ENCODE measurements around the gene CPNE5. TPM values are rescaled to one million over a fixed set of nuclear protein-coding genes. Genes with fewer than 3 reads are reported as not detected.

CPNE5 gene
- total RNA-seq, 1 experiment from 2014 or later: 0.42 TPM

- Histone ChIP-seq H3K4me3 (ENCODE audit: insufficient read depth, low read depth, low read length) (no peak overlapping the region), H3K36me3 (replicated peaks; ENCODE audit: control insufficient read depth, insufficient read depth, low read length) (no peaks in the 10 kb centered on the region), H3K27me3 (ENCODE audit: control insufficient read depth, insufficient read depth, low read length) (no peaks in the 10 kb centered on the region)
- DNase-seq: no peak
These were observed 48.2 kb downstream of the CPNE5 start for GRCh38 chr6:36791085-36791484.

GRCh38 chr6:36788768-36789167 is 50.5 kb downstream of the CPNE5 start:
- Histone ChIP-seq H3K4me3 (ENCODE audit: insufficient read depth, low read depth, low read length) (no peak overlapping the region), H3K27me3 (ENCODE audit: control insufficient read depth, insufficient read depth, low read length) (no peaks in the 10 kb centered on the region), H3K36me3 (replicated peaks; ENCODE audit: control insufficient read depth, insufficient read depth, low read length) (no peaks in the 10 kb centered on the region)
- no peak for DNase-seq

- H3K27me3 ChIP-seq (ENCODE audit: control insufficient read depth, insufficient read depth, low read length): no peaks in the 10 kb centered on the region
- no peak overlapping the region for H3K4me3 ChIP-seq (ENCODE audit: insufficient read depth, low read depth, low read length)
- no peak for DNase-seq
- no peaks in the 10 kb centered on the region for H3K36me3 ChIP-seq (replicated peaks; ENCODE audit: control insufficient read depth, insufficient read depth, low read length)
These were observed 51.1 kb downstream of the CPNE5 start for GRCh38 chr6:36788186-36788585.

GRCh38 chr6:36787210-36787609 is 52.0 kb downstream of the CPNE5 start:
- Histone ChIP-seq H3K36me3 (replicated peaks; ENCODE audit: control insufficient read depth, insufficient read depth, low read length) (no peaks in the 10 kb centered on the region), H3K27me3 (ENCODE audit: control insufficient read depth, insufficient read depth, low read length) (no peaks in the 10 kb centered on the region)

GRCh38 chr6:36786055-36786675 is 53.1 kb downstream of the CPNE5 start:
- DNase-seq: peak; percentile 71
- Histone ChIP-seq H3K27me3 (ENCODE audit: control insufficient read depth, insufficient read depth, low read length) (no peaks in the 10 kb centered on the region), H3K36me3 (replicated peaks; ENCODE audit: control insufficient read depth, insufficient read depth, low read length) (no peaks in the 10 kb centered on the region), H3K4me3 (ENCODE audit: insufficient read depth, low read depth, low read length) (no peak overlapping the region)

More at GRCh38 chr6:36787210-36787609, 52.0 kb downstream of the CPNE5 start:
- DNase-seq: no peak
- H3K4me3 ChIP-seq (ENCODE audit: insufficient read depth, low read depth, low read length): no peak overlapping the region

- no peaks in the 10 kb centered on the region for H3K36me3 ChIP-seq (replicated peaks; ENCODE audit: control insufficient read depth, insufficient read depth, low read length)
- DNase-seq: no peak
- no peak overlapping the region for H3K4me3 ChIP-seq (ENCODE audit: insufficient read depth, low read depth, low read length)
- no peaks in the 10 kb centered on the region for H3K27me3 ChIP-seq (ENCODE audit: control insufficient read depth, insufficient read depth, low read length)
These were observed 54.9 kb downstream of the CPNE5 start for GRCh38 chr6:36784376-36784636.

GRCh38 chr6:36783603-36784375 is 55.5 kb downstream of the CPNE5 start:
- no peaks in the 10 kb centered on the region for H3K36me3 ChIP-seq (replicated peaks; ENCODE audit: control insufficient read depth, insufficient read depth, low read length)
- H3K27me3 ChIP-seq (ENCODE audit: control insufficient read depth, insufficient read depth, low read length): no peaks in the 10 kb centered on the region
- H3K4me3 ChIP-seq (ENCODE audit: insufficient read depth, low read depth, low read length): no peak overlapping the region
- no peak for DNase-seq

GRCh38 chr6:36781669-36782068 is 57.6 kb downstream of the CPNE5 start:
- H3K36me3 ChIP-seq (replicated peaks; ENCODE audit: control insufficient read depth, insufficient read depth, low read length): no peaks in the 10 kb centered on the region
- DNase-seq: no peak
- no peaks in the 10 kb centered on the region; the same call in 1 of the 2 replicates for H3K27me3 ChIP-seq (ENCODE audit: control insufficient read depth, insufficient read depth, low read length)
- no peak overlapping the region for H3K4me3 ChIP-seq (ENCODE audit: insufficient read depth, low read depth, low read length)

- Histone ChIP-seq H3K36me3 (replicated peaks; ENCODE audit: control insufficient read depth, insufficient read depth, low read length) (no peaks in the 10 kb centered on the region), H3K4me3 (ENCODE audit: insufficient read depth, low read depth, low read length) (no peak overlapping the region)
These were observed 58.6 kb downstream of the CPNE5 start for GRCh38 chr6:36780442-36781177.

GRCh38 chr6:36779227-36779626 is 60.0 kb downstream of the CPNE5 start:
- Histone ChIP-seq H3K4me3 (ENCODE audit: insufficient read depth, low read depth, low read length) (no peak overlapping the region), H3K27me3 (ENCODE audit: control insufficient read depth, insufficient read depth, low read length) (peaks cover 2% of the 10 kb centered on the region), H3K36me3 (replicated peaks; ENCODE audit: control insufficient read depth, insufficient read depth, low read length) (no peaks in the 10 kb centered on the region)
- DNase-seq: no peak

More at GRCh38 chr6:36780442-36781177, 58.6 kb downstream of the CPNE5 start:
- peaks cover 2% of the 10 kb centered on the region for H3K27me3 ChIP-seq (ENCODE audit: control insufficient read depth, insufficient read depth, low read length)
- DNase-seq: no peak

GRCh38 chr6:36777801-36778200 is 61.4 kb downstream of the CPNE5 start:
- peaks cover 2% of the 10 kb centered on the region for H3K27me3 ChIP-seq (ENCODE audit: control insufficient read depth, insufficient read depth, low read length)
- no peaks in the 10 kb centered on the region for H3K36me3 ChIP-seq (replicated peaks; ENCODE audit: control insufficient read depth, insufficient read depth, low read length)
- H3K4me3 ChIP-seq (ENCODE audit: insufficient read depth, low read depth, low read length): no peak overlapping the region; the same call in 1 of the 2 replicates
- DNase-seq: no peak

- H3K27me3 ChIP-seq (ENCODE audit: control insufficient read depth, insufficient read depth, low read length): peaks cover 2% of the 10 kb centered on the region
- no peaks in the 10 kb centered on the region for H3K36me3 ChIP-seq (replicated peaks; ENCODE audit: control insufficient read depth, insufficient read depth, low read length)
- no peak overlapping the region for H3K4me3 ChIP-seq (ENCODE audit: insufficient read depth, low read depth, low read length)
- no peak for DNase-seq
These were observed 63.1 kb downstream of the CPNE5 start for GRCh38 chr6:36776167-36776566.

GRCh38 chr6:36774331-36774730 is 64.9 kb downstream of the CPNE5 start:
- no peak overlapping the region for H3K4me3 ChIP-seq (ENCODE audit: insufficient read depth, low read depth, low read length)
- DNase-seq: no peak
- no peaks in the 10 kb centered on the region for H3K36me3 ChIP-seq (replicated peaks; ENCODE audit: control insufficient read depth, insufficient read depth, low read length)

GRCh38 chr6:36772397-36772796 is 66.8 kb downstream of the CPNE5 start:
- Histone ChIP-seq H3K4me3 (ENCODE audit: insufficient read depth, low read depth, low read length) (no peak overlapping the region), H3K36me3 (replicated peaks; ENCODE audit: control insufficient read depth, insufficient read depth, low read length) (no peaks in the 10 kb centered on the region), H3K27me3 (ENCODE audit: control insufficient read depth, insufficient read depth, low read length) (peaks cover 2% of the 10 kb centered on the region)
- no peak for DNase-seq

More at GRCh38 chr6:36774331-36774730, 64.9 kb downstream of the CPNE5 start:
- peaks cover 2% of the 10 kb centered on the region for H3K27me3 ChIP-seq (ENCODE audit: control insufficient read depth, insufficient read depth, low read length)

GRCh38 chr6:36771145-36771544 is 68.1 kb downstream of the CPNE5 start:
- DNase-seq: no peak
- Histone ChIP-seq H3K4me3 (ENCODE audit: insufficient read depth, low read depth, low read length) (no peak overlapping the region), H3K36me3 (replicated peaks; ENCODE audit: control insufficient read depth, insufficient read depth, low read length) (no peaks in the 10 kb centered on the region), H3K27me3 (ENCODE audit: control insufficient read depth, insufficient read depth, low read length) (no peaks in the 10 kb centered on the region)
